Measurements from ENCODE around the gene DGCR2. TPM values are rescaled to one million over a fixed set of nuclear protein-coding genes. Genes with fewer than 3 reads are reported as not detected.

Gene DGCR2
- polyA plus RNA-seq, 1 donor from 2014 or later, result 67.1 TPM

DNA sequence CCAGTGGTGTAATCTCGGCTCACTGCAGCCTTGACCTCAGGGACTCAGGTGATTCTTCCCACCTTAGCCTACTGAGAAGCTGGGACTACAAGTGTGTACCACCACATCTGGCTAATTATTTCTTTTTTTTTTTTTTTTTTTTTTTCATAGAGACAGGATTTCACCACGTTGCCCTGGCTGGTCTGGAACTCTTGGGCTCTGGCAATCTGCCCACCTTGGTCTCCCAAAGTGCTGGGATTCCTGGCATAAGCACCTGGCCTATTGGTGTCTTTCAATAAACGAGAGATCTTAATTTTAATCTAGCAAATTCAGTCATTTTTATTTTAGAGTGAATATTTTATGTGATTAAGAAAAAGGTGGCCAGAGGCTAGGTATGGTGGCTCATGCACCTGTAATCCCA, 40.1 kb downstream of the DGCR2 start:
- H3K27ac ChIP-seq (ENCODE audit: low read length), result no peak overlapping the region
- TF ChIP-seq, protein P1, sequence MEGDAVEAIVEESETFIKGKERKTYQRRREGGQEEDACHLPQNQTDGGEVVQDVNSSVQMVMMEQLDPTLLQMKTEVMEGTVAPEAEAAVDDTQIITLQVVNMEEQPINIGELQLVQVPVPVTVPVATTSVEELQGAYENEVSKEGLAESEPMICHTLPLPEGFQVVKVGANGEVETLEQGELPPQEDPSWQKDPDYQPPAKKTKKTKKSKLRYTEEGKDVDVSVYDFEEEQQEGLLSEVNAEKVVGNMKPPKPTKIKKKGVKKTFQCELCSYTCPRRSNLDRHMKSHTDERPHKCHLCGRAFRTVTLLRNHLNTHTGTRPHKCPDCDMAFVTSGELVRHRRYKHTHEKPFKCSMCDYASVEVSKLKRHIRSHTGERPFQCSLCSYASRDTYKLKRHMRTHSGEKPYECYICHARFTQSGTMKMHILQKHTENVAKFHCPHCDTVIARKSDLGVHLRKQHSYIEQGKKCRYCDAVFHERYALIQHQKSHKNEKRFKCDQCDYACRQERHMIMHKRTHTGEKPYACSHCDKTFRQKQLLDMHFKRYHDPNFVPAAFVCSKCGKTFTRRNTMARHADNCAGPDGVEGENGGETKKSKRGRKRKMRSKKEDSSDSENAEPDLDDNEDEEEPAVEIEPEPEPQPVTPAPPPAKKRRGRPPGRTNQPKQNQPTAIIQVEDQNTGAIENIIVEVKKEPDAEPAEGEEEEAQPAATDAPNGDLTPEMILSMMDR (IDR thresholded peaks at IDR 0.05; ENCODE audit: poor library complexity, severe bottlenecking), result no peak
- TF ChIP-seq, protein P2, sequence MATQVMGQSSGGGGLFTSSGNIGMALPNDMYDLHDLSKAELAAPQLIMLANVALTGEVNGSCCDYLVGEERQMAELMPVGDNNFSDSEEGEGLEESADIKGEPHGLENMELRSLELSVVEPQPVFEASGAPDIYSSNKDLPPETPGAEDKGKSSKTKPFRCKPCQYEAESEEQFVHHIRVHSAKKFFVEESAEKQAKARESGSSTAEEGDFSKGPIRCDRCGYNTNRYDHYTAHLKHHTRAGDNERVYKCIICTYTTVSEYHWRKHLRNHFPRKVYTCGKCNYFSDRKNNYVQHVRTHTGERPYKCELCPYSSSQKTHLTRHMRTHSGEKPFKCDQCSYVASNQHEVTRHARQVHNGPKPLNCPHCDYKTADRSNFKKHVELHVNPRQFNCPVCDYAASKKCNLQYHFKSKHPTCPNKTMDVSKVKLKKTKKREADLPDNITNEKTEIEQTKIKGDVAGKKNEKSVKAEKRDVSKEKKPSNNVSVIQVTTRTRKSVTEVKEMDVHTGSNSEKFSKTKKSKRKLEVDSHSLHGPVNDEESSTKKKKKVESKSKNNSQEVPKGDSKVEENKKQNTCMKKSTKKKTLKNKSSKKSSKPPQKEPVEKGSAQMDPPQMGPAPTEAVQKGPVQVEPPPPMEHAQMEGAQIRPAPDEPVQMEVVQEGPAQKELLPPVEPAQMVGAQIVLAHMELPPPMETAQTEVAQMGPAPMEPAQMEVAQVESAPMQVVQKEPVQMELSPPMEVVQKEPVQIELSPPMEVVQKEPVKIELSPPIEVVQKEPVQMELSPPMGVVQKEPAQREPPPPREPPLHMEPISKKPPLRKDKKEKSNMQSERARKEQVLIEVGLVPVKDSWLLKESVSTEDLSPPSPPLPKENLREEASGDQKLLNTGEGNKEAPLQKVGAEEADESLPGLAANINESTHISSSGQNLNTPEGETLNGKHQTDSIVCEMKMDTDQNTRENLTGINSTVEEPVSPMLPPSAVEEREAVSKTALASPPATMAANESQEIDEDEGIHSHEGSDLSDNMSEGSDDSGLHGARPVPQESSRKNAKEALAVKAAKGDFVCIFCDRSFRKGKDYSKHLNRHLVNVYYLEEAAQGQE (IDR thresholded peaks at IDR 0.05; ENCODE audit: borderline replicate concordance), result no peak
- TF ChIP-seq POLR2AphosphoS5 (IDR thresholded peaks at IDR 0.05) (no peak), EP300 (conservative IDR thresholded peaks at IDR 0.05; ENCODE audit: poor library complexity, severe bottlenecking) (no peak), RAD21 (conservative IDR thresholded peaks at IDR 0.05) (no peak), SMC3 (conservative IDR thresholded peaks at IDR 0.05; ENCODE audit: poor library complexity) (no peak), TAF1 (IDR thresholded peaks at IDR 0.05; ENCODE audit: low read depth) (no peak), EZH2 (IDR thresholded peaks at IDR 0.05; ENCODE audit: borderline replicate concordance, insufficient read depth, low read length, poor library complexity, severe bottlenecking) (no peak), MXI1 (conservative IDR thresholded peaks at IDR 0.05; ENCODE audit: poor library complexity, severe bottlenecking) (no peak)
- no peak overlapping the region for H3K9ac ChIP-seq (ENCODE audit: low read length)
- H3K9me2 ChIP-seq (ENCODE audit: insufficient read depth, low read length), result no peaks in the 10 kb centered on the region
- no peak overlapping the region for H3K4me3 ChIP-seq (ENCODE audit: low read length)
- no peaks in the 10 kb centered on the region for H3K9me3 ChIP-seq (ENCODE audit: low read length)
- H4K20me1 ChIP-seq (ENCODE audit: insufficient read depth), result no peaks in the 10 kb centered on the region
- H3K36me3 ChIP-seq (ENCODE audit: insufficient read depth, low read length), result no peaks in the 10 kb centered on the region
- H3F3A ChIP-seq (ENCODE audit: insufficient read depth, low read length, poor library complexity, severe bottlenecking), result no peaks in the 10 kb centered on the region
- H2AFZ ChIP-seq (ENCODE audit: low read depth, low read length), result no peak overlapping the region
- no peak overlapping the region for H3K4me2 ChIP-seq (ENCODE audit: low read length)
- H3K27me3 ChIP-seq (ENCODE audit: insufficient read depth, low read depth, low read length), result no peaks in the 10 kb centered on the region
- no peaks in the 10 kb centered on the region for H3K79me2 ChIP-seq (replicated peaks; ENCODE audit: insufficient read depth, low read length)

DNA sequence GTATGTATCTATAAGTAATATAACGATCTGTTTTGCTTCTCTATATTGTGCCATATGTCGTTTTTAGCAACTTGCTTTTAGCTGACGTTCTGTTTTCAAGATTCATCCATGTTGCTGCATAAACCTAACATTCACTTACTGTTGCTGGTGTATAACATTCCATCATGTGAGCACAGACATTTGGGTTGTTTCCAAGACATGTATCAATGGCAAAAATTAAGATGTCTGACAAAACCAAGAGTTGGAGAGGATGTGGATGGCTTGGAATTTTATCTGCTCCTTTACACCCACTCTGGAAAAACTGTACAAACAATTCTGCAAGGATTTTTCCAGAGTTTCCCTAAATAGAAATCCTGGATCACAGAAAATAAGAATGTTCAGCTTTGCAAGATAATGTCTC, 40.9 kb downstream of the DGCR2 start:
- H3K9me2 ChIP-seq (ENCODE audit: insufficient read depth, low read length), result no peaks in the 10 kb centered on the region
- H3K4me3 ChIP-seq (ENCODE audit: low read length), result no peak overlapping the region
- H3K27me3 ChIP-seq (ENCODE audit: insufficient read depth, low read depth, low read length), result no peaks in the 10 kb centered on the region
- H3K9ac ChIP-seq (ENCODE audit: low read length), result no peak overlapping the region
- H3K79me2 ChIP-seq (replicated peaks; ENCODE audit: insufficient read depth, low read length), result no peaks in the 10 kb centered on the region
- H3K9me3 ChIP-seq (ENCODE audit: low read length), result no peaks in the 10 kb centered on the region
- TF ChIP-seq, protein P2 (IDR thresholded peaks at IDR 0.05; ENCODE audit: borderline replicate concordance), result no peak
- no peak for TF ChIP-seq TAF1 (IDR thresholded peaks at IDR 0.05; ENCODE audit: low read depth)
- TF ChIP-seq, protein P1 (IDR thresholded peaks at IDR 0.05; ENCODE audit: poor library complexity, severe bottlenecking), result no peak
- TF ChIP-seq MXI1 (conservative IDR thresholded peaks at IDR 0.05; ENCODE audit: poor library complexity, severe bottlenecking), result no peak
- TF ChIP-seq SMC3 (conservative IDR thresholded peaks at IDR 0.05; ENCODE audit: poor library complexity), result no peak
- TF ChIP-seq POLR2AphosphoS5 (IDR thresholded peaks at IDR 0.05), result no peak
- TF ChIP-seq EZH2 (IDR thresholded peaks at IDR 0.05; ENCODE audit: borderline replicate concordance, insufficient read depth, low read length, poor library complexity, severe bottlenecking), result no peak
- TF ChIP-seq EP300 (conservative IDR thresholded peaks at IDR 0.05; ENCODE audit: poor library complexity, severe bottlenecking), result no peak
- TF ChIP-seq RAD21 (conservative IDR thresholded peaks at IDR 0.05), result no peak
- H3K27ac ChIP-seq (ENCODE audit: low read length), result no peak overlapping the region
- H3K4me2 ChIP-seq (ENCODE audit: low read length), result no peak overlapping the region
- no peak overlapping the region for H2AFZ ChIP-seq (ENCODE audit: low read depth, low read length)
- H3K36me3 ChIP-seq (ENCODE audit: insufficient read depth, low read length), result no peaks in the 10 kb centered on the region
- no peaks in the 10 kb centered on the region for H4K20me1 ChIP-seq (ENCODE audit: insufficient read depth)
- H3F3A ChIP-seq (ENCODE audit: insufficient read depth, low read length, poor library complexity, severe bottlenecking), result no peaks in the 10 kb centered on the region
